ENCODE results near the gene PDXK.

- TF ChIP-seq CTCF (IDR thresholded peaks at IDR 0.05) = no peak
- TF ChIP-seq POLR2A (IDR thresholded peaks at IDR 0.05) = no peak
- TF ChIP-seq POLR2AphosphoS5 (IDR thresholded peaks at IDR 0.05) = no peak
- no peak for TF ChIP-seq EP300 (IDR thresholded peaks at IDR 0.05)
Measured at GRCh38 chr21:43761886-43762285, 43.0 kb downstream of the PDXK start.
